Measurements from ENCODE around the gene CPTP.

Gene CPTP

DNA sequence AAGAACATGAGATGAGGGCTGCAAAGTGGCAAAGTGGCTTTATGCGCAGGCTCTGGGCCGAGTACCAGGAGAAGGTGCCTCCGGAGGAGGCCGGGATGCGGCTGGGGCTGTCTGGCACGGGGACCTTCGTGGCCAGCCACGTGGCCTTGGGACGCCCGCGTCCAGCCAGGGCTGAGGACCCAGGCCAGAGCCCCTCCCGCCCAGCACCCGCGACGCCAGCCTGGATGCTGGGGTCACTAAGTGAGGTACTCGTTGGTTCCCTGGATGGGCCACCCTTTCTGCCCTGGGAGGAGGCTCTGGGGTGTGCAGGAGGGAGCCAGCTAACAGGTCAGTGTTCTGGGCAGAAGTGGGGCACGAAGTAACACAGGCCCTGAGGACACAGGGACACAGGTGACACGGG is 31.8 kb upstream of the CPTP start:
- DNase-seq, result no peak

DNA sequence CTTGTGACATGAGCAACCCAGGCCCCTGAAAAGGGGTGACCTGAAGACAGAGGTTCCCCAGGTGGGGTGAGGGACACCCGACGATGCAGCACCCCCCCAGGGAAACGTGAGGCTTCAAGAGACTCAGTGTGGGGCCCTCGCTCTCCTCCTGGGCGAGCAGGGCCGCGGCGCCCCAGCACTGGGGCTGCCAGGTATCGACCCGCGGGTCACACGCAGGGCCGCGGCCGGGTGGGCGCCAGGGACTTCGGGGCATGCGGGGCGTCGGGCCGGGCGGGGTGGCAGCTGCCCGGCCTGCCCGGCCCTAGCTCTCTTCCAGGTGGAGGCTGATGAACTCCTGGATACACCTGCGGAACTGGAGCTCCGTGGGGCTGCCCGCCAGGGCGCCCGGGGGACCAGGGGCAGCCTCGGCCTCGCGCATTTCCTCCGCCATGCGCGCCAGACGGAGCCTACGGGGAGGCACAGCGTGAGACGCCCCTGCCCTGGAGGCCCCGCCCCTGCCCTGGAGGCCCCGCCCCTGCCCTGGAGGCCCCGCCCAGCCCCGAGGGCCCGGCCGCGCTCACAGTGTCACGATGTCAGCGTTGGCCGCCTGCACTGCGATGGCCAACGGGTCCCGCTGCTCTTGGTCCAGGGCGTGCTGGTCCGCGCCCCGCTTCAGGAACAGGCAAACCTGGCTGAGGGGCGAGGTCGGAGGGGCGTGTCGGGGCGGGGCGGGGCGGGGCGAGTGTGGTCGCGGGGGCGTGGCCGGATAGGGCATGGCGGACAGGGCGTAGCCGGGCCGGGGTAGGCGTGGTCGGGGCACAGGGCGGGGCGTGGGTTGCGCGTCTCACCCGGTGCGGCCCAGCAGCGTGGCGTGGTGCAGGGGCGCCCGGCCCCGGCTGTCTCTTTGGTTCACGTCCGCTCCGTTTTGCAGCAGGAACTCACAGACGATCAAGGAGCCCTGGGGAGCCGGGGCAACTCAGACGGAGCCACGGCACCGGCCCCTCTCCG is 31.0 kb upstream of the CPTP start:
- DNase-seq, result no peak

DNA sequence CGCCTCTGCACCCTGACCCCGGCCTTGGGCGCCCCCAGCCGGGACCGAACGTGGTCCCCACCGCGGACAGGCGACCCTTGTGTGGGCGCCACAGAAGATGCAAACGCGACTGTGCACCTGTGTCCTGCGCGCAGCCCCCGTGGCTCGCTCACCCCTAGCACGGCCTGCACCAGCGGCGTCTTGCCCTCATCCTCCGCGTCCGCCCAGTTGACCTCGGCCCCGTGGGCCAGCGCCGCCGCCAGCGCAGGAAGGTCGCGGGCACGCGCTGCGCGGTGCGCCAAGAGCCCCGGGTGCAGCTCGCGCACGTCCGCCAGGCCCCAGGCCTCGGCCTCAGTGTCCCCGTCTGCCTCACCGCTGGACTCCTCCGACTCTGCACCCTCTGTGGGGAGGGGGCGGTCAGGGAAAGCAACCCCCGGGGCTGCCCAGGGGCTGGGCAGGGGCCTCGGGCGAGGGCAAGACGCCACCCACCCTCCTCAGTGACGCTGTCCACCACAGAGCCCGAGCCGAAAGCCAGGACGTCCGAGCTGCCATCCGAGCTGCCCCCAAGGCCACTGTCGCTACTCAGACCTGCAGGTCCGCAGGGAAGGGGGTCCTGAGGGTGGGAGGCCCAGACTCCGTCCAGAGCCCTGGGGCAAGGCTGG is 30.2 kb upstream of the CPTP start:
- no peak for DNase-seq

DNA sequence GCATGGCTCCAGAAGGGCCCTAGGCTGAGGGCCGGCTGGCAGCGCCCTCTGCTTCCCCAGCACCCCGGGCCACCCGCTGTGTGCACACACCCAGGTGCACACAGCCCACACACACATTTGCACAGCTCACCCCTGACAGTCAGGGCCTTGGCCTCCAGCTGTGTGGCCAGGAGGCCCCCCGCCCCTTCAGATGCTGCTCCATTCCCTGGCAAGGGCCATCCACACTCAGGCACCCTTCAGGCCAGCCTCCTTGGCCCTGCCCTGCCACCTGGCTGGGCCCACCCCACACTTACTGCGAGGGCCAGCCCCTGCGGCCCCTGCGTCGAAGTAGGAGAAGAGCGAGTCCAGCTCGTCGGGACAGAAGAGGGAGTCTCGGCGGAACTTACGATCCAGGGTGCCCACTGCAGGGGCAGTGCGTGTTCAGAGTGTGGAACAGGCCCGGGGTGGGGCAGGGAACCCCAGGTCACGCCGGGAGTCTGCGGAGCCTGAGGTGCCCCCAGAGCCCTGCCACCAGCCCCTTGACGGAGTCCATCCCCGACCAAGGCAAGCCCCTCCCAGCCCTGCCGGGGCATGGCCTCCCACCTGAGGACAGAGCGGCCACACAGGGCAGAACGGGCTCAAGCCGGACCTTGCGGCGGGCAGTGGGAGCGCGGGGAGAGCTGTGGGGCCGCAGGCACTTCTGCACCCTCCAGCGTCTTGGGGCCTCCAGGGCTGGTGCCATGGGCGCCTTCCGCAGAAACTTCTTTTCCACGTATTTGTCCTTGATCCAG is 29.3 kb upstream of the CPTP start:
- DNase-seq, result no peak

DNA sequence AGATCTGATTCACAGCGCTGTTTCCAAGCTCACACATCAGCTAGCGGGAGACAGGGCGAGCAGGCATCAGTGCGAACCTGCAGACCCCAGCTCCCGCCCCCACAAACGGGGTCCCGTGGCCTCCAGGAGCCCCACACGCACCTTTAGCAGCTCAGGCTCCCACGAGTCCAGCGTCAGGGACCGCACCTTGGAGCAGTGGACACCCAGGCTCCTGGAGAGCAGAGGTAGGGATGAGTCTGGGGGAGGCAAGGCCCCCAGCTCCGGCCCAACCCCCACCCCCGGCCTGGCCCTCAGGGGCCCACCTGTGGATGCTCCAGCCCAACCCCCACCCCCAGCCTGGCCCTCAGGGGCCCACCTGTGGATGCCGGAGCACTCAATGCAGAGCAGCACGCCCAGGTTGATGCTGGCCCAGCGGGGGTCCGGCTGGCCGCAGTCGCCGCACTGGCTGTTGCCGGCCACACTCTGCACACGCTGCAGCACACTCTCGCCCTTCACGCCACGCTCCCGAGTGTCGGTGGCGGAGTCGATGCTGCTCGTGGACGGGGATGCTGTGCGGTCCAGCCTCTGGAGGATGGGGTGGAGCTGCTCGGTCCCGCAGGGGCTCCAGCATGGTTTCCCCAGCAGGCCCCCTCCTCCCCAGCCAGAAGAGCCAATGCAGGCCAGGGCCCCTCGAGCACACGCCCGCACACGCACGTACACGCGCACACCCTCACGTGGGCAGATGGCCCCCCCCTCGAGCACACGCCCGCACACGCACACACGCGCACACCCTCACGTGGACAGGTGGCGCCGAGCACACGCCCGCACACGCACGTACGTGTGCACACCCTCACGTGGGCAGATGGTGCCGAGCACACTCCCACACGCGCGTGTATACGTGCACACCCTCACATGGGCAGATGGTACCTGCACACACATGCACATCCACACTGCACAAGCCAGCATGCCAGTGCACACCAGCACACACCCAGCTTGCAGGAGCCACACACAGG is 28.2 kb upstream of the CPTP start:
- DNase-seq, result no peak

DNA sequence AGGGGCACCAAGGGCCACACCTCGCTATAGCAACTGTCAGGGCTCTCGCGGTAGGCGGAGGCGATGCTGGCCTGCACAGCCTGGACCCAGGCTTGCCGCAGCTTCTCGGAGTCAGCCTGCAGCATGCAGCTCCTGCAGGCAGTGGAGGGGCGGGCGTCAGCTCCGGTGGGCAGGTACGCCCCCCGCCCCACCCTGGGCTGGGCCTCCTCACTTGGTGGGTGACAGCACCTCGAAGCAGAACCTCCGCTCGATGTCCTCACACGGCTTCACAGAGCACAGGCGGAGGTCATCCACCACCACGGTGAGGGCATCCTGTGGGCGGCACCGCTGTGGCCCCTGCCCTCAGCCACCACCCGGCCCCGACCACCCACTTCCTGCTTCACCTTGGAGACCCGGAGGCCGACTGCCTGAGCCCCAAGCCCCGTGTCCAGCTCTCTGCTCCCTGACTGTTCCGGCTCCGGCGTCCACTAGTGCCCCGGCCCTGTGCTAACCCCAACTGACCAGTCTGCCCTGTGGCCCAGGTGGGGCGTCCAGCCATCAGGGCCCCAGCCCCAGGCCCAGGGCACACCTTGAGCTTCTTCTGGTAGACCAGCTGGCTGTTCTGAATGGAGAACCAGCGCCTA is 26.7 kb upstream of the CPTP start:
- DNase-seq, result no peak

DNA sequence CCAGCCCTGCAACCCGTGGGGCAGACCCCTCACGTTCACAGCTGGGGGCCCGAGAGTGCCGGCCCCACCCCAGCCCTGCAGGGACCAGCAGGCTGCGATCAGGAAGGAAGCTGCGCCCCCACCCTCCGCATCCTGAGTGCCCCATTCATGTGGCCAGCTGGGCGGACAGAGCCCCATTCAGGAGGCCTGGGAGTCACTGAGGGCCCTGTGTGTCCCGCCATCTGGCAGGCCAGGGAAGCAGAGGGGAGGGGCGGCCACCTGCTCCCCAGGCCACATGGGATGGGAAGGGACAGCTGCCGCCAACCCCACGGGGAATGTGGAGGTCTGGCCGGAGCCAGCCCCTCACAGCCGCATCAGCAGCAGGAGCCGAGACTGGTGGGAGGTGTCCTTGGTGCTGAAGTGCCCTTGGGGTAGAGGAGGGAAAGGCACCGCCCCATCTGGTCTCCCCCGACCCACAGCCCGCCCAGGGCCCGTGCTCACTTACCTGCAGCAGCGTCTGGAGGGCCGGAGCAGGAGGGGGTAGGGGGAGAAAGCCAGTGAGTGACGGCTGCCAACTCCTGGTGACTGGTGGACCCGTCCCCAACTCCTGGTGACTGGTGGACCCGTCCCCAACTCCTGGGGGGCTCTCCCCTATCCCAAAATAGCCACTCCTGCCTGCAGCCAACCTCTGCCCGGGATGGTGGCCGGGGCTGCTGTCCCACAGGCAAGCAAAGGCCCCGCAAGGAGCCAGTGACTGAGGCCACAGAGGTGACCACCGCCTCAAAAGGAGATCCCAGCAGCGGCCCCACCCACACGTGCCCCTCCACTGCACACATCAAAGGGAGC is 25.5 kb upstream of the CPTP start:
- DNase-seq, result no peak

DNA sequence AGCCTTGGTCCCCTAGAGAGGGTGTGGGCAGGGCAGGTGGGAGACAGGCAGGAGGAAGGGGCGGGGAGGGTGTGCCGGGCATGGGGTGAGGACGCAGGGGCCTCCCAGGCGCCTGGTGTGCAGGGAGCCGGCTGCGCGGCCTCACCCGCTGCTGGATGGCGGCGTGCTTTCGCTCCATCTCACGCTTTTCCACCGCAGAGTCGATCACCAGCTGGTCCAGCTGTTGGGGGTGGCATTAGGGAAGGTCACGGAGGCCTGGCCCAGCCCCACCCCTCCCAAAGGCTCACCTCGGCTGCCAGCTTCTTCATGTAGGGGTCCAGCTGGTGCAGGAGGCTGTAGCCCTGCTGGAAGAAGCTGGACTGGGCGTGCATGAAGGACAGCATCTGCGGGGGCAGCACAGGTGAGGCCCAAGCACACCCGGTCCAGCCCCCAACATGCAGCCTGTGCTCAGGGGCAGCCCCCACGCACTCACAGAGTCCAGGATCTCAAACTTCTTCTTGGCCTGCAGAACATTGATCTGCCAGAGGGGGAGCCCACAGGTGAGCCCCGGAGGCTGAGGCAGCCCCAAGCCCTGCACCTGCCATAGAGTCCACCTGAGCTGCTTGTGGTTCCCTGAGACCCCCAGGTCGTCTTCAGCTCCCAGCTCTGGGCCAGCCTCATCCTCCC is 24.8 kb upstream of the CPTP start:
- DNase-seq, result peak; percentile 29

DNA sequence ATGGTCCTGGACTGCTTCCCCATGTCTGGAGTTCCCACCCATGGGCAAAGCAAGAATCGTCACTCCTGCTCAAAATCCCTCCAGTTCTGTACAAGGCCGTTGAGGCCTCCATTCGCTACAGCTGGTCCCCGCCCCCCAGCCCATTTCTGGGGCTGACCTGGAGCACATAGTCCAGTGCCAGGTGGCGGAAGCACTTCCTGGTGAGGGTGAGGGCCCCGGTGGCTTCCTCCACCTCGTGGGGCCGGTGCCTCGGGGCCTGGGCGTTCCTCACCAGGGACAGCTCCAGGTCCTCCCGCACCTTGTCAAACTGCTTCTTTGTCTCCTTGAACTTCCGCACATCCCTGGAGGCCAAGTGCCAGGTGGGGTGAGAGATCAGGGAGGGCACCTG is 24.3 kb upstream of the CPTP start:
- no peak for DNase-seq

DNA sequence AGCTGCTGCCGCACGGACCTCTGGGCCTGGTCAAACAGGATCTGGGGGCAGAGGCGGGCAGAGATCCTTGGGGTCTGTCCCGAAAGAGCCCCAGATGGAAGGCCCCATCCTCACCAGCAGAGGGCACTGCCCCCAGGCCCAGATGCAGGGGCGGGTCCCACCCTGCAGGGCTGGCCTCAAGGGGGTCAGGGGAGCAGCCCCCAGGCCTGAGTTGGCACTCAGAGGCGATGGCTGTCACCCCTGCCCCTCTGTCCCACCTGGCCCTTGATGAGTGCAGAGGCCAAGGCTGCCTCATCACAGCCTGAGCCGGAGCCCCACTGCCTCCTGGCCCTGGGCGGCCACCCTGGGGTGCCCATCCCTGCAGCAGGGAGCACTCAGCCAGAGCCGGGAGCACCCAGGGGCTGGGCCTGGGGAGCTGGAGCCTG is 22.6 kb upstream of the CPTP start:
- no peak for DNase-seq

DNA sequence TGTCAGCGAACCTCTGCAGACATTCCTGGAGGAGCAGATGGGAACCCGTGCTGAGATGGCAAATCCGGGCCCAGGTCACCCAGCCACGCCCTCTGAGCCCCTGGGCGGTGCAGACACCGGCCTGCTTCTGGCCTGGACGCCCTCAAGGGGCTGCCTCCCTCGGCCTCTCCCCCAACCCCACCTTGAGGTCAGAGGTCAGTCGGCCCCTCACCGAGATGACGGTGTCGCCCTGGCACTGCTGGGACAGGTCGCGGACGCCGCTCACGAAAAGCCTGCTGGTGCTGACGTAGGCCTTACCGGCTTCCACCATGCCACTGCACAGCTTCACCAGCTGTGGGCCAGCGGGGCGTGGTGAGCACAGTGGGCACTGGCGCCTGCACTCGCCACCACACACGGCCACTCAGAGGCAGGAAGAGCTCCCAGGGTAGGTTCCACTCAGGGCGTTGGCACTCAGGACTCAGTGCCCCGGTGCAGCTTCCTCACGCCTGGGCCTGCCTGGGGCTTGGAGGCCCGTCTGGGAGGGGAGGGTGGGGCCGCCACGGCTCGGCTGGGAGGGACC is 21.6 kb upstream of the CPTP start:
- DNase-seq, result no peak

DNA sequence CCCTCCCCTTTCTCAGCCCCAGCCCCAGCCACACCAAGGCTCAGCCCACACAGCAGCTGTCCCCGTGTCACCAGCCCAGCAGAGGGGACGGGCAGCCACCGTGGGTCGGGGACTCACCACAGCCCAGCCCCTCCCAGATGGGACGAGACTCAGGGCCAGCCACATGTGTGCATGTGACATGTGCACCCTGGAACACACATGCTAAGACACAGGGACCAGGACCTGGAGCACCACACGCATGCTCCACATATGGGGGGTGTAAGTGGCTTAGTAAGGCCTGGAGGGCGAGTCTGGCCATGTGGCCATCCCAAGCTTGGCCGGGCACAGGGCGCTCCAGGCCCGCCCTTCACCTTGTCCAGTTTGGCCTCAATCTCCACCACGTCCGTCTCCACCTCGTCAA is 20.9 kb upstream of the CPTP start:
- DNase-seq, result no peak

DNA sequence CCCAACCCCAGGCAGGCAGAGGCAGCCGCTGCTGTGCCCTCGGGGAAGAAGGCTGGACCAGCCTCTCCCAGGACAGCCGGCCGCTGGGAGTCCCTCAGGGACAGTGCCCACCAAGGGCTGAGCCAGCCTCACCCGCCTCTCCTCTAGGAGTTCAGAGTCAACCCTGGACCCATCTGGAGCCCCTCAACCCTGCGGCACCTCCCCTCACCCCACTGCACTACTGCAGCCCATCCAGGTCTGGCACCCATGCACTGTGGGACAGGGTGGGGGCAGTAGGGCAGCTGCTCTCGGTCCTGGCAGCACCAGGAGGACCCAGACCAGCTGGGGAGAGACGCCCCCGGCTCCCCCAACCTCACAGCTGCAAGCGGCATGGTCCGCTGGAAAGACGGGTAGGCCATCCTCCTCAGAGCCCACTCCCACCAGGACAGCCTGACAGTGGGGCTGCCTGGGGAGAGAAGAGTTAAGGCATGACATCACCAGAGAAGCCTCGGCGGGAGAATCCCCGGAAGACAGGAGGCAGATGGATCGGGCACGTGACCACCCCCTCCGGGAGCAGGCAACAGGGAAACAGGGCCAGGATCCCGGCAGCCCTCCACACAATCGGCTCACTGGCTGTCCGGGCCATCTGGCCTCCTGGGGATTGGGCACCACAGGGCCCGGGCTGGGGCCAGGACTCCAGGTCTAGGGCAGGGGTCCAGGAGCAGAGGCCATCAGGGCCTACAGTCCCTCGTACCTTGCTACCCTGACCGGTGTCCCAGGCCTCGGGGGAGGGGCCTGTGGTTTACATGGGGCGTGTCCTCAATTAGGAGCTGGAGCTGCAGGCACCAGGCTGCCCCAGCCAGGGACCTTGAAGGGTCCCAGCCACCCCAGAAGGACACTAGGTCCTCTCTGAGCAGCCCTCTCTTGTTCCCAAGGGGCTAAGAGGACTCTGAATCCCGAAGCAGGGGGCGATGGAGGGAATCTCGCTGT is 20.0 kb upstream of the CPTP start:
- peak; percentile 82 for DNase-seq

DNA sequence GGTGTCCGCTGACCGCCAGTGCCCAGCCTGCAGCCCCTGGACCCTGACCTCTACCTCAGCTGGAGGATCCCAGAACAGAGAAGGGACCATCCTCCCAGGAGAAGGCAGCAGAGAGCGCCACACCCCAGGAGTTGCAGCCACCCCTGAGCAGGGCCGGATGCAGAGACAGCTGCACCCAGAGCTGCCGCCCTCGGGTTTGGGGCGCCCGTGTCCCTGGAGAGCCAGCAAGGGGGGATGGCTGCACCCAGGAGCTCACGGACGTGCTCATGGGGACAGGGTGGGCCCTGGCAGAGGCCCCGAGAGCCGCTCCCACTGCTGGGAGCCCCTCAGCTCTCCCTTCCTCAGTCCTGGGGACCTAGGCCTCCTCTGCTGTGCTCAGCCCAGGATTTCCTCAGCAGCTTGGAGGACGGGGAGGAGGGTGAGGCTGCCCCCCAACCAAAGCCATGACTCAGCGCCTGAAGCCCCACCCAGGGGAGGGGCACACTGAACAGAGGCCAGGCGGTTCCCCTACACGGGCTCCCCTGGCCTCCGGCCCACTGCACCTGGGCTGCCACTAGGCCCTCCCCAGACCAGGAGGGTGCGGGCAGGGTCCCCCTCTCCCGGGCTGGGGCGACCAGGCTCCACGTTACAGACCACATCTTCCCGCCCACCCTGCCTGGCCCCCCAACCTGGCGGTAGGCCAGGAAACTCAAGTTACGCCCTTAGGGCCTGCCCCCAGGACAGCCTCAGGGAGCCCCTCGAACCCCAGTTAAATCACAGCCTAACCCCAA is 19.1 kb upstream of the CPTP start:
- peak; percentile 34 for DNase-seq

DNA sequence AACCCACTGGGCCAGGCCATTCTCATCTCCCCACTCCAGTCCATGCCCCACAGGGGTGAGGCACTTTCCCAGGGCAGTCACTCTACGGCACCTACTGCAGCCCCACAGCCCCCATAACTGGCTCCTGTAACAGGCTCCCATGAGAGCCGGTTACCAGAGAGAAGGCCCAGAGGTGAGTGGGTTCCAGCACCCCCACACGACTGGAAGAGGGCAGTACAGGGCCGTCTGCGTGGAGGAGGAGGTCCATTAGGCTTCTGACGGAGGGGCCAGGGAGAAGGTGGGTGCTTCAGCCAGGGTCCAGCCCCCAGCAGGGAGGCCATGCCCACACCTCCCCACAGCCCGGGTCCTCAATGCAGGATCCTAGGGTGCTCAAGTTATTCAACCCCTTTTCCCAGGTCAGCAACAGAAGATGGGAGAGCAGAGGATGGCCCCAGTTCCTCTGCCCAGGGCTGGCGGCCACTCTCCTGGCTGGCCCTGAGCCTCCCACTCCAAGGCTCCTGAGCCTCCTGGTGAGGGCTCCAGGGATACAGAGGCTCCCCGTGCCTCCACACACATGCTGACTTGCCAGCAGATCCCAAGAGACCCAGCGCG is 18.4 kb upstream of the CPTP start:
- no peak for DNase-seq

DNA sequence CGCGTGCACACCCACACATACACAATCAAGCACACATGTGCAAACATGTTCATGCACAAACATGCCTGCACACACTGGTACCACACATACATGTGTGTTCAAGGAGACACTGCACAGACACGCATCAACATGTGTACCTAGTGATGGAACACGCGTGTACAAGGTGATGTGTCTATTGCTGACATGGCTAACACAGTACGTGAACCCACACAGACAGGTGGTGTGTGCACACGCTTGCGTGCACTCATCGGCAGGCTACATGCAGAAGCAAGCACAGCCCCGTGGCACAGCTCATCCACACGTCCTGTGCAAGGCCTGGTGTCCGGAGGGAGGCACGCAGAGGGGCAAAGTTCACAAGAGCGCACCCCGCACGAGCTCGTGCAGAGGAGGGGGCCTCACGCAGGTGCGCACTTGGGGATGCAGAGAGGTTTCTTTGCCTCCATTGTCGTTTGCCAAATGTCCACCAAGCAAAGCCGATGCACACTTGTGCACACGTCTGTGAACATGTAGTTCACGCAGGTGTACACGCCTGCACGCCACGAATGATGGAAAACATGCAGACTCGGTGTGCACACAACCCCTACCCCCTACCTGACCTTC is 17.8 kb upstream of the CPTP start:
- no peak for DNase-seq

All from NCI-H345 (cell line).